GM20431 (cell line): ENCODE data around the gene VTA1.
"Not testable (repeated sequence)": the region's sequence is repeated elsewhere in the genome, so short reads cannot be mapped to it uniquely, and the experiment has no call there.

ENCODE experiments used
- in situ Hi-C: fragments of 300-500 bp; cut with MseI, MboI; formaldehyde crosslinking; loops from one replicate; pipeline ENCODE4 v1.15.0; 2020; ENCODE audit warnings: low sequenced_read_pairs; ENCODE audit not compliant: unreplicated experiment

Gene VTA1

GRCh38 chr6:142218446-142218845, 71.4 kb downstream of the VTA1 start:
- in situ Hi-C loops: no loop called here

GRCh38 chr6:142222022-142222421, 75.0 kb downstream of the VTA1 start:
- in situ Hi-C loops: no loop called here

DNA sequence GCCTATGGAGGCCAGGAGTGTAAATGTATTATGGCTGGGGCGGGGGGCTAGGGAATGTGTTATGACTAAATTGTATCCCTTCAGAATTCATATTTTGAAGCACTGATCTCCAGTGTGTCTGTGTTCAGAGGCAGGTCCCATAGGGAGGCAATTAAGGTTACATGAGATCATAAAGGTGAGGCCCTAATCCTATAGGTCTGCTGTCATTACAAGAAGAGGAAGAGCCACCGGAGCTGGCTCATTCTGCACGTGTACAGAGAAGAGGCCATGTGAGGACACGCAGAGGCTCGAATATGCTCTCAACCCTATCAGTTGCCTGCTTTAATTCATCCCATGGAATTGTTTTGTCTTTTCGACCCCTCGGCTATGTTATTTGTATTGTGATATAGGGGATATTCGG, 76.9 kb downstream of the VTA1 start:
- in situ Hi-C loops: no loop called here

- in situ Hi-C loops: no loop called here
Observed at GRCh38 chr6:142225115-142225514, 78.1 kb downstream of the VTA1 start.

GRCh38 chr6:142225552-142225951, 78.5 kb downstream of the VTA1 start:
- in situ Hi-C loops: no loop called here

- in situ Hi-C loops: no loop called here
Observed at GRCh38 chr6:142226731-142227130, 79.7 kb downstream of the VTA1 start.

DNA sequence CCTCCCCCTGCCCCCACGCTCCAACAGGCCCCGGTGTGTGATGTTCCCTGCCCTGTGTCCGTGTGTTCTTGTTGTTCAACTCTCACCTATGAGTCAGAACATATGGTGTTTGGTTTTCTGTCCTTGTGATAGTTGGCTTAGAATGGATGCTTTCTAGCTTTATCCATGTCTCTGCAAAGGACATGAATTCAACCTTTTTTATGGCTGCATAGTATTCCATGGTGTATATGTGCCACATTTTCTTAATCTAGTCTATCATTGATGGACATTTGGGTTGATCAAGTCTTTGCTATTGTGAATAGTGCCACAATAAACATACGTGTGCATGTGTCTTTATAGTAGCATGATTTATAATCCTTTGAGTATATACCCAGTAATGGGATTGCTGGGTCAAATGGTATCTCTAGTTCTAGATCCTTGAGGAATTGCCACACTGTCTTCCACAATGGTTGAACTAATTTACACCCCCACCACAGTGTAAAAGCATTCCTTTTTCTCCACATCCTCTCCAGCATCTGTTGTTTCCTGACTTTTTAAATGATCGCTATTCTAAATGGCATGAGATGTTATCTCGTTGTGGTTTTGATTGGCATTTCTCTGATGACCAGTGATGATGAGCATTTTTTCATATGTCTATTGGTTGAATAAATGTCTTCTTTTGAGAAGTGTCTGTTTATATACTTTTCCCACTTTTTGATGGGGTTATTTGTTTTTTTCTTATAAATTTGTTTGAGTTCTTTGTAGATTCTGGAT, 82.6 kb downstream of the VTA1 start:
- in situ Hi-C loops: not testable (repeated sequence)

GRCh38 chr6:142232206-142233044, 85.4 kb downstream of the VTA1 start:
- in situ Hi-C loops: not testable (repeated sequence)

DNA sequence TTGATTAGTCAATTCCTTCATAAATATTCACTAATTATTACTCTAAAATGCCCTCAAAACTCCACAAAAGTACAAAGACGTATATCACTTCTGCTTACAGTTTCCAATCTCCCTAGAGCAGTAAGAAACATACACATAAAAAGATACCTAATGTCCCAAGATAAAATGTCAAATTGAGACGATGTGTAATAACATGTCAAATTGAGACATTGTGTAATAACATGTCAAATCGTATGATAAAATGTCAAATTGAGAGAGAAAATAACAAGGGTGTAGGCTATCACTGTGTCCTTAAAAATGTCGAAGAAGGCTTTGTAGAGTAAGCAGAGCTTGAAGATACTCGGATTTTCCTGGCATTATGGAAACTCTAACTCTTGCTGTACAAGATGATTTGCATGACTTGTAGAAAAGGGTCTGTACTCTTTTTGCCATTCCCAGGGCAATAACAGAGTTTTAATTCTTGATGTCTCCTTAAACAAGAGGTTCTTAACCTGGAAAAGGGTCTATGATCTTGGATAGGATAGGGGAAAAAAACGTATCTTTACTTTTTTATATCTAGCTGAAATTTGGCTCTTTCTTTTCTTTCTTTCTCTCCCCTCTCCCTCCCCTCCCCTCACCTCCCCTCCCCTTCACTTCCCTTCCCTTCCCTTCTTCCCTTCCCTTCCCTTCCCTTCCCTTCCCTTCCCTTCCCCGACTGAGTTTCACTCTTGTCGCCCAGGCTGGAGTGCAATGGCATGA, 87.1 kb downstream of the VTA1 start:
- in situ Hi-C loops: no loop called here

GRCh38 chr6:142235272-142235671, 88.2 kb downstream of the VTA1 start:
- in situ Hi-C loops: no loop called here

DNA sequence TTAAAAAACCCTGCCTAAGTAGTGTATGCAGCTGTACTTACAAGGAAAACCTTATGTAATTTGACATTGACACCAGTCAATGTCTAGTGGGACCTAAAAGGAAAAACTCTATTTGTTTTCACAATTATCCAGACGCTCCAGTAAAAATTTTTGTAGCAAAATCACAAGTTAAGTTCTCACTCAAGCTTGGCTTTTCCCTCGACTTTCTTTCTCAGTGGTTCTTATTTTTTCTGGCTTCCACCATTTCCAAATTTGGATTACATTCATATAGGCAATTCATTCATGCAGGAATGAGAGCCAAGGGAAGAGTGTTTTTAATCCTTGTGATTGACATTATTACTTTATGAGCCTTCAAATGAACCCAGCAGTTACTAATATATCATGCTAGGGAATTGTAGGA, 88.7 kb downstream of the VTA1 start:
- in situ Hi-C loops: no loop called here

DNA sequence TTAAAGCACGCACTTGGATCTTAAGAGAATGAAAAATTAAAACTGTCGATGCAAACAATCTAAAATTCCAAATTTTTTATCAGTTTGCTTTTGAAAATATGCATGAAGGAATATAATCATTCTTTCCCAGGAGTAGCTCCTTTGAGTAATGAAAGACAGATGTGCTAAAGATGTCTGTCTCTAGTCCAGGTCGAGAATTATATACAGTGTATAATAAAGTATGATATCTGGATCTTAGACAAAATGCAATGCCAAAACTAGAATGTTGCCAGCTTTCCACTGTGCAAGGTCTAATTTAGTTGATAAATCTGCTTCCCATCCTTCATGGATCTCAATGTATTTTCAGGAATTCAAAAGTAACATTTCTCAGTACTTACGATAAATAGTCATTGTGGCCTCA, 89.6 kb downstream of the VTA1 start:
- in situ Hi-C loops: no loop called here

DNA sequence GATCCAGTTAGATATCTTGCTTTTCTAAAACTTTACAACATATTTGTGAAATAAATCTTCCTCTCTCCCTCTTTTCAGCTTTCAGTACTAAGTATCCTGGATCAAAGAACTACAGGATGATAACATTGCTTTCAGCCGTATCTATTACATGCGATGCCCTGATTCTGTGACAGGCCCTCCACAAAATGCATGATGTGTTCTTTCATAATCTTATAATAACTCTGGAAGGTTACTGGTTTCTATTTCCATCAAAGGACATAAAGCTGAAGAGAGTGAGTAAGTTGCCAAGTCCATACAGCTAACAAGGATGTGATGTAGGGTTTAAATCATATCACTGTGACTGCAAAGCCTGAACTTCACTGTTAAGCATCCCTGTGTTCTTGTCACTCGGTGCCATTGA, 91.8 kb downstream of the VTA1 start:
- in situ Hi-C loops: no loop called here

DNA sequence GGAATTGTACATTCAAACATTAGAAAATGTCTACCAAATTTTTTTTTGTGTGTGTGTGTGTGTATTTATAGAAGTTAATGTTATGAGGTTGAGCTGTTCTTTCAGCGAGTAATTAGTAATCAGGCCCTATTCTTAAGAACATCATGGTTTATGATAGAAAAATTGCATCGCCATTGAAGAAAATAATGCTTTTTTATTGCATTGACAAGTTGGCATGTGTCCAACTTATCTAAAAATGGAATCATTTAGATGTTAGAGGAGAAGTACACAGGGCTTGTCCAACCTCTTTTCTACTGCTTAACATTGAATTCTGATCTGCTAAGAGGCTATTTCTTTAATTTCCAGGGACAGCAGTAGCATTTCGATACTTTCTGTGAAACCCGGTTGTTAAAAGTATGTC, 93.1 kb downstream of the VTA1 start:
- in situ Hi-C loops: no loop called here

GRCh38 chr6:142241061-142241460, 94.0 kb downstream of the VTA1 start:
- in situ Hi-C loops: no loop called here

DNA sequence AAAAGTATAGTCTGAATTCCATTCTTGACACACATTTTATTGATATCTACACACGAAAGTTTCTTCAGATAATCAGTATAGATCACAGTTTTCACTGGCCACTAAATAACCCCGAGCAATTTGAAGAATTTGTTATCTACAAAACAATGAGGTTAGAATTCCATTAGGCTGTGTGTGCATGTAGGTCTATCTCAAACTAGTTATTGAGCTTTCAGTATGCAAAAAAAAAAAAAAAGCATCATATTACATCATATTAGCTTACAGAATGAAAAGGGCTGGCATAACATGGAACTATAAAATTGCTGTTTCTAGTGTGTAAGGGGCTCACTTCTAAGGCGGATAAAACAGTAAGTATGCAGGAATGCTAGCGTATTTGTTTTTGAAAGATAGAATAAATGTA, 95.2 kb downstream of the VTA1 start:
- in situ Hi-C loops: no loop called here

DNA sequence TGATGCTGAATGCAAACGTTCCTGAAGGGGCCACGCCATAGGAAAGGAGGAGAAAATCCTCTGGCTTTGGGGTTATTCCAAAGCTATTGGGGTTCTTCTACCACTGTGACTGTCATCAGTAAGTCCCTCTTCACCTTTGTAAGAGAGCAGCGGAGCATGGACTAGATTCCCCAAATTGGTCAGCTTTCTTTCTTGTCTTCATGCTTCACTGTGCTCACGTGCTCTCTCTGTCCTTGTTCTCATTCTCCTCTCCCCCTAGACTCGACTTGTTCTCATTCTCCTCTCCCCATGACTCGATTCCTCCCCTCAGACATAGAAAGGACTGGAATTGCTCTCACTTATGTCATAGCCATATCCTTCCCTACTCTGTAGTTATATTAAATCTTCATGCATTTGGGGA, 99.9 kb downstream of the VTA1 start:
- in situ Hi-C loops: no loop called here

DNA sequence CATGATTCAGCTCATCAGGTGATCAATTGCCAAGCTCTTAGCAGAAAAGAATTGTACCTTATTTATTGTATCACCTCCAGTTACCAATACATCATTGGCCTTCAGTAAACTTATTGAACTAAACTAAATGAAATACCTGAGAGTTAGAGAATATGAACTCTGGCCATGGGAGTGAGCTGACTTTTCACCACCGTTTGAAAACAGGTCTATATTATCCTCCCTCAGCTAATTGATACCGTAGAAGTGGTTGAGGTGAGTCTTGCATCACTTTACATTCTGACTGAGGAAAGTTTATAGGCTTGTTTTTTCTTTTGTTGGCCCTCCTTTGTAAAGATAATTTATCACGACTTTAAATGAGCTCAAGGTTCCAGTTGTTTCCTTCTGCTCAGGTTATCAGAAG, 102.2 kb downstream of the VTA1 start:
- in situ Hi-C loops: no loop called here

DNA sequence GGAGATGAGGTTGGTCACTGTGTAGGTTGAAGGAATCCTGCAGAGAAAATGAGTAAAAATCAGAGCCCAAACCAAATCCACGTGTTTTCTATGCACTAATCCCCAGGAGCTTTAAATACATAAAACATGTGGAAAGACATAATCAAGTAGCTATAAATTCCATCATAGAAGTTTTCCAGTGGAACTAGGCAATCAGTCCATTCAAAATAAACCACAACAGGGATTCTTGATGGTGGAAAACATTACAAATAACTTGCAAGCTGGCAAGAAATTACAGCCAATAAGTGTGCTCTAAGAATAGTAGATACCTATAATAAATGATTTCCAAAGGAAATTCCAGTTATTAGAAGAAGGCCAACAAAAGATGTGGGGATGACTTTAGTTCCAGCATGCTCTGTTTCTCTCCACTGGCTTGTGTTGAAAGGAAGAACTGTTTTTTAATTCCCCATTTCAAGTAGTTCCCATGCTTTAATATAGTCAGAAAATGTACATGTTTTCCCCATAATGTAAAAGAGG, 104.9 kb downstream of the VTA1 start:
- in situ Hi-C loops: no loop called here

DNA sequence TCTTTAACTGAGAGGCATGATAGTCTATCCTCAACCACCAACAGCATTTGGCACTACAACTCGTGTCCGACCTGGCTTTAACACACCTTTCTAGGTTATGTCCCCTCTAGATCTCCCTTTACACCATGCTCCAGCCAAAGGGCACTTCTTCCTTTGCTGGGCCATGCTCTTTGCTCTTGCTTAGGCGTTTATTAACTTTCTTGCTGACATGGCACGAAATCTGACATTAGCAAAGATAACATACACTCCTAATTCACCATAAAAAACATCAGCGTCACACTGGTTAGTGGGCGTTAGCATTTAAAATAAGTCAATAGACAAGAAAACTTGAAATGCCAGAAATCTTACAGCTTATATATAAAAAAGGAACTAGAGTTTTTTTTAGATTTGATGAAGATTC, 107.5 kb downstream of the VTA1 start:
- in situ Hi-C loops: no loop called here

GRCh38 chr6:142255785-142256184, 108.7 kb downstream of the VTA1 start:
- in situ Hi-C loops: no loop called here
